ES-I3 (cell line): ENCODE results near the gene POLR1G.

ENCODE experiments used
- H3K36me3 ChIP-seq: 2 replicates; pipeline ENCODE4 v1.6.1; 2013; ENCODE audit warnings: mild to moderate bottlenecking, low read length, control low read depth, moderate library complexity; ENCODE audit not compliant: insufficient read depth
- H3K4me1 ChIP-seq: 2 replicates; pipeline ENCODE4 v1.6.1; 2013; ENCODE audit warnings: mild to moderate bottlenecking, control low read depth, low read length; ENCODE audit not compliant: insufficient read depth
- H3K9ac ChIP-seq: 2 replicates; pipeline ENCODE4 v1.6.1; 2013; ENCODE audit warnings: low read depth, mild to moderate bottlenecking, low read length, moderate library complexity
- H3K9me3 ChIP-seq: 2 replicates; pipeline ENCODE4 v1.6.1; 2013; ENCODE audit warnings: mild to moderate bottlenecking, low read length, moderate library complexity; ENCODE audit not compliant: control insufficient read depth, insufficient read depth

The POLR1G gene, protein sequence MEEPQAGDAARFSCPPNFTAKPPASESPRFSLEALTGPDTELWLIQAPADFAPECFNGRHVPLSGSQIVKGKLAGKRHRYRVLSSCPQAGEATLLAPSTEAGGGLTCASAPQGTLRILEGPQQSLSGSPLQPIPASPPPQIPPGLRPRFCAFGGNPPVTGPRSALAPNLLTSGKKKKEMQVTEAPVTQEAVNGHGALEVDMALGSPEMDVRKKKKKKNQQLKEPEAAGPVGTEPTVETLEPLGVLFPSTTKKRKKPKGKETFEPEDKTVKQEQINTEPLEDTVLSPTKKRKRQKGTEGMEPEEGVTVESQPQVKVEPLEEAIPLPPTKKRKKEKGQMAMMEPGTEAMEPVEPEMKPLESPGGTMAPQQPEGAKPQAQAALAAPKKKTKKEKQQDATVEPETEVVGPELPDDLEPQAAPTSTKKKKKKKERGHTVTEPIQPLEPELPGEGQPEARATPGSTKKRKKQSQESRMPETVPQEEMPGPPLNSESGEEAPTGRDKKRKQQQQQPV

DNA sequence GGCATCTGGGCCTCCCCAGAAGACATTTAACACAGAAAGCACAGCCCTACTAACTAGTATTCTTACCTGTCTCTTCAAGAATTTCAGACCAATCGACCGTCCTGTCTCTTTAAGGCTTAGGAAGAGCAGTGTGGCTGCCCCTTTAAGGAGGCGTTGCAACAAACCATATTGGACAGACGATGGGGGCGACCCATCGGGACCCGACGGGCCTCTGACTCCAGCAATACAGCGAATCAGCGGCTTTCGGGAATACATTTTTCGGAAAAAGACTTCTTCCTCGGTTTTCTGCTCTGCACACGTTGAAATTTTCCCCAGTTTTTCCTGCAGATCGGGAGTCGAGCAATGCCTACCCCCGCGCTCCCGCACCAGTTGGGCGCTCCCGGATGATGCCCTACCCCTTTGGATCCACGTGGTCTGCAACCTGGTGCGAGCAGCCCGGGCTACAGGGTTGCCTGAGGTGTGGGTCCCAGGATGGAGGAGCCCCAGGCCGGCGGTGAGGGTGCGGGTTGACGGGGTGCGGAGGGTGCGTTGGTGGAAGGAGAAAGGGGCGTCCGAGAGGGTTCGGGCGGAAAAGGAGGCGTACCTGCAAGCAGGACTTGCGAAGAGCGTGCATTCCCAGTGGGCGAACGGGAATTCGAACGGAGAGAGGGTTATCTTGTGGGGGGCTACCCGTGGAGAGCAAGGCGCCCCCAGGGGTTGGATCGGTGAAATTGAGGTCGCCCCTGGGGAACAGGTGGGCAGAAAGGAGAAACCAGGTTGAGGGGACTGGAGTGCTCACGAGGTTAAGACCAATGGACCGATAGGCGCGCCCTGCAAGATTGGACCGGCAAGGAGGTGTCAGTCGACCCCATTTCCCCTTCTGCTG is at the start of gene POLR1G:
Gene POLR1G (plus strand): TSS at position 419 of the 865 bp plus-strand sequence. CDS start 53 bp downstream, at position 472.
- peak within 1 kb of the TSS; percentile 98 for H3K9ac ChIP-seq
- peaks cover 14% of the 10 kb centered on the region for H3K4me1 ChIP-seq
- H3K36me3 ChIP-seq, result peaks cover 3% of the 10 kb centered on the region; the same call in 1 of the 2 replicates
- no peaks in the 10 kb centered on the region for H3K9me3 ChIP-seq

DNA sequence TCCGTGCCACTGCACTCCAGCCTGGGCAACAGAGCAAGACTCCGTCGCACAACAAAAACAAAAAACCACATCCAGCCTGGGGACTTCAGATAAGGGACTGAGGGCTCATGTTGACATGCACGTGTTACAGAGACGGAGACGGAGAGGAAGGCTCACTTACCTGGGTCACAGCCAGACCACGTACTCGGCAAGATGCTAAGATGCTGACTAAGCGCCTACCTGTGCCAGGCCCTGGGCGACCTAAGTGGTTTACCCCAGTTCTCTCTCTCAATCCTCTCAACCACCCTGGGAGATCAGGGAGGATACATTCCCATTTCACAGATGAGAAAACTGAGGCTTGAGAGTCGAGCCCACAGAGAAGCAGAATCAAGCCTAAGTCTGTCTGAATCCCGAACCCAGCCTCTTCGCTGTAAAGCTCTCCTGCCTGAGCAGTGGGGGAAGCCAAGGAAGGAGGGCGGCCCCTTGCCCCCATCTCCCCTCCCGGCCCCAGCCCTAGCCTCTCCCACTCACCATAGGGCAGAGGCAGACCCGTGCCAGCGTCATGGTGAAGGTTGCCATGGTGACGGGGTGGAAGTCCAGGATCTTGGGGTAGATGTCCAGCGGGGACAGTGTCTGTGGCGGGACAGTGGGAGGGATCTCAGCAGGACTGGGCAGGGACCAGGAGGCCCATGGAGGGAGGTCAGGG is 49.5 kb upstream of the POLR1G start:
- peaks cover 15% of the 10 kb centered on the region; the same call in 1 of the 2 replicates for H3K36me3 ChIP-seq

DNA sequence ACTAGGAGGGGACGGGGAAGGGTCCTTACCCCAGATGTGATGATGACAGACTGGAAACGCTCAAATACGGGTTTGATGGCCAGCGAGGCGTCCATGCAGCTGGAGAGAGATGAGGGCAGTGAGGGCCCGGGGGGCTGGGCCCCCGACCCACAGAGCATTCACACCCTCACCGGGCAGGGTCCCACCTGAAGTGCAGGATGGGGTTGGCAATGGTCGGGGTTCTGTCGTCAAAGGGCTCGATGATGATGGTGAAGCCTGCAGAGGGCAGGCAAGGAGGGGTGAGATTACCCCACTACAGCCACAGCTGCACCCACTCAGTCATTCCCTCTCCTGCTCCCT is 49.0 kb upstream of the POLR1G start:
- Histone ChIP-seq H3K36me3 (peaks cover 11% of the 10 kb centered on the region; the same call in 1 of the 2 replicates), H3K9me3 (no peaks in the 10 kb centered on the region), H3K4me1 (no peaks in the 10 kb centered on the region), H3K9ac (no peak overlapping the region)

More for the DNA sequence above, 49.5 kb upstream of the POLR1G start:
- Histone ChIP-seq H3K9me3 (no peaks in the 10 kb centered on the region), H3K9ac (no peak overlapping the region), H3K4me1 (no peaks in the 10 kb centered on the region)

DNA sequence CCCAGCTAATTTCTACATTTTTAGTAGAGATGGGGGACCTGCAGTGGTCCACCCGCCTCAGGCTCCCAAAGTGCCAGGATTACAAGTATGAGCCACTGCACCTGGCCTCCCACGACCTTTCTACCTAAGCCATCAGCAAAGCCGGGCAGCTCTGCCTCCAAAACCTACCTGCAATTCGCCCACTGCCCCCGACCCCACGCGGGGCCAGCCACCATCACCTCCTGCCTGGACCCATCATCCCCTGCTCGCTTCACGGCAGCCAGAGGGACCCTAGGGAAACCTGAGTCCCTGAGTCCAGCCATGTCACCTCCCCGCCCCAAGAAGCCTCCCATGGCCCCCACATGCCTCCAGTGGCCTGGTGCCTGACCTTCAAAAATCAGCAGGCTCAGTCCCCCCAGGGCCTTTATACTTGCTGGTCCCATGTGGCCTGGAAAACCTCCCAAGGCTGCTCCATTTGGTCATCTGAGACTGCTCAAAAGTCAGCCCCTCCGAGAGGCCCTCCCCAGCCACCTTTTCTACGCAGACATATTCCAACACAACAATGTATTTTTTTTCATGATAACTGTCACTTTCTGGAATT is 48.1 kb upstream of the POLR1G start:
- Histone ChIP-seq H3K9ac (no peak overlapping the region), H3K36me3 (peaks cover 9% of the 10 kb centered on the region; the same call in 1 of the 2 replicates), H3K4me1 (no peaks in the 10 kb centered on the region), H3K9me3 (no peaks in the 10 kb centered on the region)

DNA sequence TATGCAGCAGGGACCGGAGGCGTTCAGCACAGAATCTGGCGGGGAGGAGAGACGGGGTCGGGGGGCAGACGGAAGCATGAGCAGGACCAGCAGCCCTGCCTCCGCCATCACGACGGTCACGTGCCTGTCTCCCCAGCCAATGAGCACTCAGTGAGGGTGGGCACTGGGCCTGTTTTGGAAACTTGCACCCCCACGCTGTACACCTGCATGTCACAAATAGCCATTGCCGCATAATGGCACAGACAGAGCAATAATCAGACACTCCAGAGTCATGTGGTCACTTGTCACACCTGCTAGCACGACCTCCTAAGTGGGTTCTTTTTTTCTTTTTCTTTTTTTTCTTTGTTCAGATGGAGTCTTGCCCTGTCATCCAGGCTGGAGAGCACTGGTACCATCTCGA is 44.8 kb upstream of the POLR1G start:
- H3K9me3 ChIP-seq, result no peaks in the 10 kb centered on the region
- no peak overlapping the region for H3K9ac ChIP-seq
- no peaks in the 10 kb centered on the region for H3K4me1 ChIP-seq
- H3K36me3 ChIP-seq, result peaks cover 6% of the 10 kb centered on the region; the same call in 1 of the 2 replicates

DNA sequence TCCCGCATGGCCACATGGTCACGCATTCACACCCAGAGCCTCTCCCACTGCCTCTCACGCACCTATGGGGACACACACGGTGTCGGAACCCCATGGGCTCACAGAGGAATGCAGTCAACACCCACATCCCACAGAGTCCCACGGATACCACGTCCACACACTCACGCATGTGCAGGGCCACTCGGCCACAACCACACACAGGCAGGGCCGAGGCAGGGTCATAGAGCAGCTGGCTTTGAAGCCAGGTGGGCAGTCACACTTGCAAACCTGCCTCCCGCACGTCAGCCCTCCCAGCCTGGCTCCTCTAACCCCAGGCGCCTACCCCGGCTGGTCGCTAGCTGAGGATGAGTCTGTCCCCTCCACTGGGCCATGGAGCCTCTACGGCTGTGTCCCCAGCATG is 44.2 kb upstream of the POLR1G start:
- no peaks in the 10 kb centered on the region for H3K9me3 ChIP-seq
- no peaks in the 10 kb centered on the region for H3K4me1 ChIP-seq
- no peak overlapping the region for H3K9ac ChIP-seq
- H3K36me3 ChIP-seq, result peaks cover 6% of the 10 kb centered on the region; the same call in 1 of the 2 replicates

DNA sequence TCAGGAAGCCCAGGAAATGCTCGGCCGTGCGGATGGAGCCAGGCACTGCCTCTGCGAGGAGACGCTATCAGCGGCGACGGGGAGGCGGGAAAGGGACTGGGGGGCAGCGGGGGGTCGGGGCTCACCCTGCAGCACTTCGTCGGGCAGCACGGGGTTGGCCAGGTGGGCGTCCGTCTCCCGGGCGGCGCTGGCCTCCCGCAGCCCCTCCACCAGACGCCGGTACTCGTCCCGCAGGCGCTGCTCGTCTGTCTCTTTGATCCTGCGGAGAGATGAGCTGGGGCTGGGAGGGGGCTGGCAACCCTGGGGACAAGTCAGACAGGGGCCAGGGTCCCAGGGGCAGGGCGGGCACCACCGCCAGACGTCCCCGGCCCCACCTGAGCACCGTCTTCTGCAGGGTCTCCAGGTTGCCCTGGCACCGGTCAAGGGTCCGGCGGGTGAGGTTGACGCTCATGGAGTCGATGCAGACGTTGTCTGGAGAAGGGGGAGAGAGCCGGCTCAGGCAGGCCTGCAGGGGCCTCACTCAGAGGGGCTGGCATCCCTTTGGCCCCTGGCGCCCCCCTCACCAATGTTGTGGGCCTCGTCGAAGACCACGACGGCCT is 42.5 kb upstream of the POLR1G start:
- no peak overlapping the region for H3K9ac ChIP-seq
- H3K36me3 ChIP-seq, result peaks cover 6% of the 10 kb centered on the region
- no peaks in the 10 kb centered on the region for H3K9me3 ChIP-seq
- H3K4me1 ChIP-seq, result no peaks in the 10 kb centered on the region

DNA sequence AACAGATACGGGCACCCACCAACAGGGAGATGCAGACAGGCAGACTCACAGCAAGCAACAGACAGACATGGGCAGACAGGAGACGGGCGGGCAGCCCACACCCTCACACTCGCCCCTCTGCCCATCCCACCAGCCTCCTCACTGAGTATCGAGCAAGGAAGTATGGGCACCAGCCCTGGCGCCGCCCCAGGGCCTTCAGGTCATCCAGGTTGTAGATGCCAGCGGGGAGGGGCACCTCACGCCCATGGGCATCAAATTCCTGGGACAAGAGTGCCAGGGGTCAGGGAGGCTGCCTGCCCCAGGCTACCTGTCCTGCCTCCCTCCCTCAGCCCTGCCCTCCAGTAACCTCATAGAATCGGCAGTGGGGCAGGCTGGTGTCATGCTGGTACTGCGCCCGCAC is 41.7 kb upstream of the POLR1G start:
- Histone ChIP-seq H3K9ac (no peak overlapping the region), H3K9me3 (no peaks in the 10 kb centered on the region), H3K4me1 (no peaks in the 10 kb centered on the region), H3K36me3 (peaks cover under 1% of the 10 kb centered on the region)

DNA sequence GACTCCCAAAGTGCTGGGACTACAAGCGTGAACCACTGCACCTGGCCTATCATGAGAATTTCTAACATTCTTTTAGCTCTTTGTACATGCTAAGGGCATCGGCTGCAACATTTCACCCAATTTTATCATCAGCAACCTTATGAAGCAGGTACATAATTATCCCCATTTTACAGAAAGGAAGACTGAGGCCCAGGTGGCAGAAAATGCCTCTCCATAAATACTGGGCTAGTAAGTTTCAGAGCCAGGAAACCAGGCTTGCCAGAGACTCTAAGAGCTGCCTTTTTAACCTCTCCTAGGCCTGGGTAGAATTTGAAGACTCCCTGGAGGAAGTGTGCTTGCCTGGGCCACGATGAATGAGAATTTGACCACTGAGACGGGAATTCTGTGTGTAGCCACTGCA is 38.3 kb upstream of the POLR1G start:
- Histone ChIP-seq H3K9me3 (no peaks in the 10 kb centered on the region), H3K4me1 (no peaks in the 10 kb centered on the region), H3K36me3 (no peaks in the 10 kb centered on the region; the same call in none of the 2 replicates), H3K9ac (no peak overlapping the region)

DNA sequence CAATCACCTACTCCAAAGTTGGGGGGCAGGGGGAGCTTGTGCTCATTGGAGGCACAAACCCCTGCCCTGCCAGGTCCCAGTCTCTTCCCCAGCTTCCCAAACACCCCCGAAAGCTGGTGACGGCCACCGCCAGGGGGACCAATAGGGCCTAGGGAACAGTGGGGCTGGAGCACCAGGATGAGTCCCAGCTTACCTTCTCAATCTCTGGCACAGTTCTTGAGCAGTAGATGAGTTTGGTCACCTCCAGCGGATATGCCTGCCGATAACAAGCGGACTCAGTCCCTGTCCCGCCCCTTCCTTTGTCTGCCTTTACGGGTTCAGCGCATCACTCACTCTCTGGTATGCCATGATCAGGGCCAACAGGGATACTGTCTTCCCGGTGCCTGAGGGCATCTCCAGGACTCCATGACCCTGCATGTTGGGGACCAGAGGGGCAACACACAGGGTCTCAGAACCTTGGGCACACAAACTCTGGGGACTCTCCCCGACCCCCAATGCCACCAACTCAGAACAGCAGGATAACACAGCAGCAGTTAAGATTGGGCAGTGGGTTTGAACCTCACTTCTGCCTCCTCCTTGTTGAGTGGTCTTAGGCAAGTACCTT is 37.6 kb upstream of the POLR1G start:
- Histone ChIP-seq H3K9me3 (no peaks in the 10 kb centered on the region), H3K36me3 (no peaks in the 10 kb centered on the region; the same call in none of the 2 replicates), H3K9ac (no peak overlapping the region), H3K4me1 (no peaks in the 10 kb centered on the region)

DNA sequence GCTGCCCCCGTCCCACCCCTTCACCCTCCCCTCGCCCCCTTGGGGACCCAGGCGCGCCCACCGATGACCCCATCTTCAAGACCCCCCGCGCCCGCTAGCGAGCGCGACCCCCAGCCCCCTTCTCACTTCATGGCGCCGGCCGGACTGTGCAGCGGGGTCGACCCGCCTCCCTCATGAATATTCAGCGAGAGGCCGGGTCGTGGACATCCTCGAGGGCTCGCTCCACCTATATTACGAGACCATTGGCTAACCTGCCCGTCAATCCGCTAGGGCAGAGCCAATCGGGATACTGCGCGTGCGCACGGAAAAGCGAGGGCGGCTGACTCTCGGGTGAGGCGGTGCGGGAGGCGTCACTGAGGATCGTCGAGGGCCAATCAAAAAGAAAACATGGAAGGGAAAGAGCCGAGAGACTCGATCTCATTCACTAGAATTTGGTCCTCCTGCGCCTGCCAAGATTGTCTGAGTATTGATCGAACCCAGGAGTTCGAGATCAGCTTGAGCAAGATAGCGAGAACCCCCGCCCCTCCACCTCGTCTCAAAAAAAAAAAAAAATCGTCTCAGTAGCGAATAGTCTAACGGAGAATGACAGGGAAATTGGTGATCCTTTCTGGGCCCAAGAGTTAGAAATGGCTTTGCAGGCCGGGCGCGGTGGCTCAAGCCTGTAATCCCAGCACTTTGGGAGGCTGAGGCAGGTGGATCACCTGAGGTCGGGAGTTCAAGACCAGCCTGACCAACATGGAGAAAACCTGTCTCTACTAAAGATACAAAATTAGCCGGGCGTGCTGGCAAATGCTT is 35.8 kb upstream of the POLR1G start, which contains the start of gene ERCC2:
Gene ERCC2 (minus strand): TSS at position 164 of the 795 bp plus-strand sequence. CDS start 33 bp downstream, at position 131.
- Histone ChIP-seq H3K9me3 (no peaks in the 10 kb centered on the region), H3K9ac (peak within 1 kb of the TSS; percentile 85), H3K36me3 (no peaks in the 10 kb centered on the region; the same call in none of the 2 replicates), H3K4me1 (no peaks in the 10 kb centered on the region)

DNA sequence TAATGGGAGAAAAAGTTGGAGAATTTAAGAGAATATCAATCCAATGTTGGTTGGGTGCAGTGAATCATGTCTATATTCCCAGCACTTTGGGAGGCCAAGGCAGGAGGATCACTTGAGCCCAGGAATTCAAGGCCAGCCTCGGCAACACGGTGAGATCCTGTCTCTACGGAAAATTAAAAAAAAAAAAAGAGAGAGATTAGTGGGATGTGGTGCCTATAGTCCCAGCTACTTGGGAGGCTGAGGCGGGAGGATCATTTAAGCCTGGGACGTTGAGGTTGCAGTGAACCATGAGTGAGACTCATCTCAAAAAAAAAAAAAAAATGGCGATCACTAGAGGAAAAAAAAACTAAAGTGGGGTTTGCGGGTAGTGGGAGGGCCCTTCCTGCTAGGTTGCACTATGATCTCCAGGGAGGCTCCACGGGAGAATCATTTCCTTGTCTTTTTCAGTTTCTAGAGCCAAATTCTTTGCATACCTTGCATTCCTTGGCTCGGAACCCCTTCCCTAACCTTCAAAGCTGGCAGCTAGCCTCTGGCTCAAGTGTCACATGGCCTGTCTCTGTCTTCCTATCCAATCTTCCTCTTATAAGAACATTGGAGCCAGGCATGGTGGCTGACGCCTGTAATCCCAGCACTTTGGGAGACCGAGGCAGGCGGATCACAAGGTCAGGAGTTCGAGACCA is 30.3 kb upstream of the POLR1G start:
- Histone ChIP-seq H3K9ac (0 out of 2 replicates have a peak overlapping the region, but pooled peaks have one; percentile 2), H3K9me3 (no peaks in the 10 kb centered on the region), H3K36me3 (no peaks in the 10 kb centered on the region), H3K4me1 (peaks cover 4% of the 10 kb centered on the region)
